Pulmonary artery endothelial cell (primary cell): Measurements from ENCODE around the gene CACNA2D4. TPM values are rescaled to one million over a fixed set of nuclear protein-coding genes. Genes with fewer than 3 reads are reported as not detected.

Source experiments
- DNase-seq: peaks from one replicate; pipeline ENCODE4 v3.0.0-alpha.2; 2011; ENCODE audit warnings: low read depth, low spot score
- total RNA-seq: library from RNA; depleted of rRNA; stranded (reverse); fragments of >200 nt; gene quantifications from 2 replicates; pipeline ENCODE4 v1.2.3, GENCODE V29; 2014

Gene CACNA2D4
- total RNA-seq, 1 donor from 2014 or later, result 0.46 TPM

- DNase-seq, result no peak
Observed at GRCh38 chr12:1806301-1807086, 112.0 kb downstream of the CACNA2D4 start.

GRCh38 chr12:1805441-1806081 is 112.9 kb downstream of the CACNA2D4 start:
- DNase-seq, result no peak

GRCh38 chr12:1804545-1805332 is 113.7 kb downstream of the CACNA2D4 start:
- DNase-seq, result peak; percentile 64

- no peak for DNase-seq
Observed at GRCh38 chr12:1803736-1804135, 114.7 kb downstream of the CACNA2D4 start.

- DNase-seq, result no peak
Observed at GRCh38 chr12:1801303-1801975, 117.0 kb downstream of the CACNA2D4 start.

GRCh38 chr12:1800401-1801302 is 117.8 kb downstream of the CACNA2D4 start:
- no peak for DNase-seq

GRCh38 chr12:1799882-1800400 is 118.5 kb downstream of the CACNA2D4 start:
- DNase-seq, result no peak

- no peak for DNase-seq
Observed at GRCh38 chr12:1799051-1799881, 119.2 kb downstream of the CACNA2D4 start.

- DNase-seq, result no peak
Observed at GRCh38 chr12:1798641-1799020, 119.8 kb downstream of the CACNA2D4 start.

GRCh38 chr12:1797991-1798640 is 120.3 kb downstream of the CACNA2D4 start:
- no peak for DNase-seq

- no peak for DNase-seq
Observed at GRCh38 chr12:1797011-1797901, 121.2 kb downstream of the CACNA2D4 start.

- no peak for DNase-seq
Observed at GRCh38 chr12:1796515-1797010, 121.9 kb downstream of the CACNA2D4 start.

GRCh38 chr12:1795785-1796514 is 122.5 kb downstream of the CACNA2D4 start:
- peak; percentile 62 for DNase-seq

- DNase-seq, result no peak
Observed at GRCh38 chr12:1795221-1795784, 123.1 kb downstream of the CACNA2D4 start.

- DNase-seq, result no peak
Observed at GRCh38 chr12:1794440-1795090, 123.9 kb downstream of the CACNA2D4 start.
